ENCODE data around the gene CLCF1.

GRCh38 chr11:67349036-67349435 lies 24.4 kb downstream of the CLCF1 start:
- TF ChIP-seq, protein P1, sequence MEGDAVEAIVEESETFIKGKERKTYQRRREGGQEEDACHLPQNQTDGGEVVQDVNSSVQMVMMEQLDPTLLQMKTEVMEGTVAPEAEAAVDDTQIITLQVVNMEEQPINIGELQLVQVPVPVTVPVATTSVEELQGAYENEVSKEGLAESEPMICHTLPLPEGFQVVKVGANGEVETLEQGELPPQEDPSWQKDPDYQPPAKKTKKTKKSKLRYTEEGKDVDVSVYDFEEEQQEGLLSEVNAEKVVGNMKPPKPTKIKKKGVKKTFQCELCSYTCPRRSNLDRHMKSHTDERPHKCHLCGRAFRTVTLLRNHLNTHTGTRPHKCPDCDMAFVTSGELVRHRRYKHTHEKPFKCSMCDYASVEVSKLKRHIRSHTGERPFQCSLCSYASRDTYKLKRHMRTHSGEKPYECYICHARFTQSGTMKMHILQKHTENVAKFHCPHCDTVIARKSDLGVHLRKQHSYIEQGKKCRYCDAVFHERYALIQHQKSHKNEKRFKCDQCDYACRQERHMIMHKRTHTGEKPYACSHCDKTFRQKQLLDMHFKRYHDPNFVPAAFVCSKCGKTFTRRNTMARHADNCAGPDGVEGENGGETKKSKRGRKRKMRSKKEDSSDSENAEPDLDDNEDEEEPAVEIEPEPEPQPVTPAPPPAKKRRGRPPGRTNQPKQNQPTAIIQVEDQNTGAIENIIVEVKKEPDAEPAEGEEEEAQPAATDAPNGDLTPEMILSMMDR (IDR thresholded peaks at IDR 0.05; ENCODE audit: low read length), result no peak
- no peak for TF ChIP-seq EZH2 (IDR thresholded peaks at IDR 0.05; ENCODE audit: borderline replicate concordance, low read length)

Data from OCI-LY1 (cell line).